Stimulated activated CD8-positive, alpha-beta memory T cell treated with anti-CD3 and anti-CD28 coated beads, Interleukin-2, amount 100 ng/mL, for 1 hour (primary cell): ENCODE results near the gene MRPL55.

Experiments used
- DNase-seq, 2 donors: peaks; one replicate each; pipeline ENCODE4 v3.0.0-alpha.2; 2020; ENCODE audit warnings: low read depth in 2 of 2

Gene MRPL55

DNA sequence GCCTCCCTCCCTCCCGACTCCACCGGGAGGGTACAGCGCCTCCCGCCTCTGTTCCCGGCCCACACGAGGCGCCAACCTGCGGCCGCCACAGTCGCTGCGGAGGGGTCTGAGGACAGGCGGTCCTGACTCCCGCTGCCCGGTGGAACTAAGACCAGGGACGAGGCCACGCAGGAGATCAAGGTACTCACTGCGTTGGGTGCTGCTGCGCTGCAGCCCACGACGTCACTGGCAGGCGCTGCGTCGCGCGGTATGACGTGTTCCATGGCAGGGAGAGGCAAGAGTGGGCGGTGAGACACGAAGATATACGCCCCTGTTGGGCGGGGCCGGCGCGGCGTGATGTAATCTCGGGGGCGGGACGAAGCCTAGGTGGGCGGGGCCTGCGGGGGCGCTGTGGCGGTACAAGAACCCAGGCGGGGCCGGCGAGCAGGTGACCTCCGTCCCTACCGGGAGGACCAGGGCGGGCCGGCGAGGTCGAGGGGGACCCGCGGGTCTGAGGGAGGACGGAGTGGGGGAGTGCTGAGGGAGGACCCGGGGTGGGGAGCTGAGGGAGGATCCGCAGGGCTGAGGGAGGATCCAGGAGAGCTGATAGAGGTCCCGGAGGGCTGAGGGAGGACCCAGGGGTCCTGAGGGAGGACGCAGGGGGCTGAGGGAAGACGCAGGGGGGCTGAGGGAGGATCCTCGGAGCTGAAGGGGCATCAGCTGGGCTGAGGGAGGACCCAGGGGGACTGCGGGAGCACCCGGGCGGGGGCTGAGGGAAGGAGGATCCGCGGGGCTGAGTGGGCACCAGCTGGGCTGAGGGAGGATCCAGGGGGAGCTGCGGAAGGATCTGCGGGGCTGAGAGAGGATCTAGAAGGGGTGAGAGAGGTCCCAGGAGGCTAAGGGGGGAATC, at the start of gene MRPL55:
Gene MRPL55, minus strand, starts transcription at position 227 of the 889 bp plus-strand sequence. CDS start 1,039 bp downstream, outside the sequence.
- peak; percentile 97 to 100 for DNase-seq

DNA sequence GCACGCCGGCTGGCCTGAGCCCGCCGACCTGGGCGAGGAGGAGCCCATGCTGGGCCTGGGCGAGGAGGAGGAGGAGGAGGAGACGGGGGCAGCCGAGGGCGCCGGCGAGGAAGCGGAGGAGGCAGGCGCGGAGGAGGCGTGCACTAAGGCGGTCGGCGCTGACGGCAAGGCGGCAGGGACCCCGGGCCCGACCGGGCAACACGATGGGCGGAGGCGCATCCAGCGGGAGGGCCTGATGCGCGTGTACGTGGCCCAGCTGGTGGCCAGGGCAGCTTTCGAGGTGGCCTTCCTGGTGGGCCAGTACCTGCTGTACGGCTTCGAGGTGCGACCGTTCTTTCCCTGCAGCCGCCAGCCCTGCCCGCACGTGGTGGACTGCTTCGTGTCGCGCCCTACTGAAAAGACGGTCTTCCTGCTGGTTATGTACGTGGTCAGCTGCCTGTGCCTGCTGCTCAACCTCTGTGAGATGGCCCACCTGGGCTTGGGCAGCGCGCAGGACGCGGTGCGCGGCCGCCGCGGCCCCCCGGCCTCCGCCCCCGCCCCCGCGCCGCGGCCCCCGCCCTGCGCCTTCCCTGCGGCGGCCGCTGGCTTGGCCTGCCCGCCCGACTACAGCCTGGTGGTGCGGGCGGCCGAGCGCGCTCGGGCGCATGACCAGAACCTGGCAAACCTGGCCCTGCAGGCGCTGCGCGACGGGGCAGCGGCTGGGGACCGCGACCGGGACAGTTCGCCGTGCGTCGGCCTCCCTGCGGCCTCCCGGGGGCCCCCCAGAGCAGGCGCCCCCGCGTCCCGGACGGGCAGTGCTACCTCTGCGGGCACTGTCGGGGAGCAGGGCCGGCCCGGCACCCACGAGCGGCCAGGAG, 49.3 kb upstream of the MRPL55 start:
- no peak for DNase-seq

DNA sequence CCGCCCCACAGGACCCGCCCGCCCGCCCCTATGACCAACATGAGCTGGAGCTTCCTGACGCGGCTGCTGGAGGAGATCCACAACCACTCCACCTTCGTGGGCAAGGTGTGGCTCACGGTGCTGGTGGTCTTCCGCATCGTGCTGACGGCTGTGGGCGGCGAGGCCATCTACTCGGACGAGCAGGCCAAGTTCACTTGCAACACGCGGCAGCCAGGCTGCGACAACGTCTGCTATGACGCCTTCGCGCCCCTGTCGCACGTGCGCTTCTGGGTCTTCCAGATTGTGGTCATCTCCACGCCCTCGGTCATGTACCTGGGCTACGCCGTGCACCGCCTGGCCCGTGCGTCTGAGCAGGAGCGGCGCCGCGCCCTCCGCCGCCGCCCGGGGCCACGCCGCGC, 48.6 kb upstream of the MRPL55 start:
- DNase-seq: no peak

DNA sequence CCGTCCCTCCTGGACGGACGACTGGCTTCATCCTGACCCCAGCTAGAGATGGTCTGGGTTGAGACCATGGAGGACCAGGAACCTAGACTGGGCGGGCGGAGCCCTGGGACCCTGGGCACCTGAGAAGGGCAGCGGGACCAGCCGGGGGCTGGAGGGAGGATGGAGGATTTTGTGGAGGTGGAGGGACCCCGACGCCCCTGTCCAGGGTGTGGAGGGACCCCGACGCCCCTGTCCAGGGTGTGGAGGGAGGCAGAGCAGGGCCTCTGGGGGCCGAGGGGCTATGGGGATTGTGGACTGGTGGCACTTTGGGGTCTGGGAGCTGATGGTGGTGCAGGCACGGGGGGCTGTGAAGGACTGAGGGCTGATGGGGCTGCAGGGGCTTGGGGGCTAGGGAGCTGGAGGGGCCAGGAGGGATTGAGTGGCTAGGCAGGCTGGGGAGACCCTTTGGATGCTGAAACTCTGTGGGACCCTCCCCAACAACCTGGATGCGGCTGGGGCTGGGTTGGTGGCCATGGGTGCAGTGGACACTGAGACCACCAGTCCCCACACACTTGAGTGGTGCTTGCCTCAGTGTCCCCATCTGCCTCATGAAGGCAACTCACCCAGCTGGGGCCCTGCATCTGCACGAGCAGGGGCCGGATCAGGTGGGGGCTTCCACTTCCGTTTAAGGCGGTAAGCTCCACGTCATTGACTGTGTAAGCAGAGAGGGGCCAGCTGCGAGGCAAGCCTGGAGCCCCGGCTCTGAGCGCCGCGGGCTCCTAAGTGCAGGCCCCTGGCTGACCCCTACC, 48.0 kb upstream of the MRPL55 start:
- no peak for DNase-seq

DNA sequence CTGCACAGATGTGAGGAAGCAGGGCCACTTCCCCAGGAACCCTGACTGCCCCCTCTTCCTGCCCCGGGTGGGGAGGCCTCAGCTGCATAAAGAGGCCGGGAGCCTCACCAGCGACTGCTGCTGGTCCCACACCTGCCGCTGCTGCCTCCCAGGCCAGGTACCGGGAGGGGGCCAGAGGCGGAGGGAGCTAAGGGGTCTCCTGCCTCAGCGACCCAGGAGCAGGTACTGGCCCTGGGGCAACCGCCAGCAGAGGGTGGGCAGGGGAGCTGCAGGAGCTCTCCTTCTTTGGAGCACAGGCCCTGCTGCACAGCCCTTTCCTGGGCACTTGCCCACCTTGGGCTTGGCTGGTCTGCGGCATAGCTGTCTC, 47.4 kb upstream of the MRPL55 start:
- DNase-seq: no peak

DNA sequence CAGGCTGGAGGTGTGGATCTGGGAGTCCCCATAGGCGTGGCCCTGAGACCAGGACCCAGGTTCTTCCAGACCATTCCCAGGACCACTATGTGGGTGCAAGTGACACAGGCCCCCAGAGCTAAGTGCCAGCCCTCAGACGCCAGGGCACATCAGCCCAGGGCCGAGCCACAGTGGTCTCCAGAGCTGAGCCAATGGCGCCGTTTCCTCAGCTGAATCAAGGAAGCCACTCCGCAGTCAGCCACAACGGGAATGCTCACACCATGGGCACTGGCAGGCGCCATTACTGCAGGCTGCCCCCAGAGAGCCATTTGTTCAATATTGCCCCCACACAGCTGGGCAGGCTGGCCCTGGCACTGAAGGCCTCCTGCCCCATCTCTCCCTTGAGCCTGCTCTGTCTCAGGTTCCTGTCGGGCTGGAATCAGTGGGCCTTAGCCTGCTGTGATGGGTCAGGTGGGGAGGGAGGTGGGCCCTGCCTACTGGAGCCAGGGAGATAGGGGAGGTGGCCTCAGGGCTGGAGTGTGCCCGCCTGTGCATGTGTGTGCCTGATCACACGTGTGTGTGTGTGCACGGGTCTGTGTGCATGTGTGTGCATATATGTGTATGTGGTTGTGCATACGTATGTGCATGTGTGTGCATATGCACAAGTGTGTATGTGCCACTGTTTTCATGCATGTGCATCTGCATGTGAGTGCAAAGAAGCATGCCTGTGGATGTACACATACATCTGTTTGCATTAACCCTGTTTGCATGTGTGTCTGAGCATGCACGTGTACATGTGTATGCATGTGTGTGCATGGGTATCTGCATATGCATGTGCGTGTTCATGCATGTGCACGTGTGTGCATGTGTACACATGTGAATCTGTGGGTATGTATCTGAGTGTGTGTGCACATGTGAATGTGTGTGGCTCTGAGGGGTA, 46.8 kb upstream of the MRPL55 start:
- no peak for DNase-seq

DNA sequence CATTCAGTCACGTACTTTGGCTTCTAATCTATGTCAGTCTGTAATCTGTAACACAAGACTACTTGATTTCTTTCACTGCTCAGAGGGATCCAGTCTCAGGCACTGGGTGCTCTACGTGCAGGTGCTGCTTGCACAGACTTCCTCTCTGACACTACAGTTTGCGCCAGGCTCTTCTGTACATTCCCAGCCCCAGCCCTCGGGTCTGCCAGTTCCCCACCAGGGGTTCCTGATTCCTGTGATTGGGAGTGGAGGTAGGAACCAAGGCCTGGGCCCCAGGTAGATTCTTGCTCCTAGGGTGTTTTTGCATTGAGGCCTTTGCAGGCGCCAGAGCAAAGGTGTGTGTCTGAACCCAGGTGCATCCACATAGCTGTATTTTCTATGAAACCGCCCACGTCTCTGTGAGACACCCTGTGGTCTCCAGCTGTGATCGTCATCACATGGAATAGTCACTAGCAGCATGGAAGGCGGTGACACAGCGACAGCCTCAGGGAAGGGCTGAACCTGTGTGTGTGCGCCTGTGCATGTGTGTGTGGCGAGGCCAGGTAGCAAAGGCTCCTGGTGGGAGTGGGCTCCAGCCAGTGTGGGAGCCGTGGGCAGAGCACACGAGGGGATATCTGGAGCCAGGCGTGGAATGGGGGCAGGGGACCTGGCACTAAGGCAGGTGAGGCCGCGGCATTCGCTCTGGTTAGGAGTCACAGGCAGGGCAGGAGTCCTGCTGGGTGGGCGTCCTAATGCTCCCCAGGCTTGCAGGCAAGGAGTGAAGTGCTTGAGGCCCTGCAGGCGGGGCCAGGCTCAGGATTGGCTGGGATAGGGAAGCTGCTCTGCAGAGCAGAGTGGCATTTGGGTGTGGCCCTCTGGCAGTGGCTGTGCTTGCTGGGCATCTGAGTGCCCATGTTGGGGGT, 45.8 kb upstream of the MRPL55 start:
- DNase-seq: no peak

DNA sequence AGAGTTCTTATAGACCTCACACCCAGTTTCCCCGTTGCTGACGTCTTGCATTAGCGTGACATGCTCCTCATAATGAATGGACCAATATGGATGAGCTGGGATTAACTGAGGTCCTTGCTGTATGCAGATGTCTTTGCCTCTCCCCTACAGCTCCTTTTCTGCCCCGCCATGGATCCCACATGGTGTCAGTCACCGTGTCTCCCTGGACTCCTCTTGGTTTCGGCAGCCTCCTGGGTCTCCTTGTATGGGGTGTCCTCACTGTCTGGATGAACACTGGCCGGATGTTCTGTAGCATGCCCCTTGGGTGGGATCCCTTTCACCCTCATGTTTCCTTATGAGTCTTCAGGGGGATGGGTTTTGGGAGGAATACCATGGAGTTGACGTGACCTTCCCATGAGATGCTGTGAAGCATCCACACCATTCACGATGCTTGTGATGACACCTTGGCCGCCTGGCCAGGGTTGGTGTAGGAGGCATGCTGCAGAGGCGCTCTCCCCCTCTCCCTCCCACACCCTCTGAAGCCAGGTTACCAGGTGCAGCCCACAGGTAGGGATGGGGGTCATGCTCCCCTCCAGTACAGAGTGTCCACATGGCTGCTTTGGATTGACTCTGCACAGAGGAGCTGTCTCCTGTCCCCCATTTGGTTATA, 45.0 kb upstream of the MRPL55 start:
- no peak for DNase-seq

DNA sequence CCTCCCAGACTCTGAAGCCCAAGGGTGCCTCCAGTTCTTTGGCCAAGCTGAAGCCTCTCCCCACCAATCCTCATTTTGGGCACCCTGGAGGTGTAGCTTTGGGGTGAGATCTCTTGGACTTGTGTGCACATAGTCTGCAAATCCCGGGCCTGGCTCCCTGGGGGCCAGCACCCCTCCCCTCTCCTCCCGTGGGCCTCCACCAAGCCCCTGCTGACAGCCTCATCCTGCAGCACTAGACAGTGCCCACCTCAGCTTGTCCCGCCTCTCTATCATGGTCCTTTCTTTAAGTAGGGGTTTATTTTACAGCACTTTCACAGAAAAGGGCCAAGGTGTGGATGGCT, 43.8 kb upstream of the MRPL55 start:
- no peak for DNase-seq

DNA sequence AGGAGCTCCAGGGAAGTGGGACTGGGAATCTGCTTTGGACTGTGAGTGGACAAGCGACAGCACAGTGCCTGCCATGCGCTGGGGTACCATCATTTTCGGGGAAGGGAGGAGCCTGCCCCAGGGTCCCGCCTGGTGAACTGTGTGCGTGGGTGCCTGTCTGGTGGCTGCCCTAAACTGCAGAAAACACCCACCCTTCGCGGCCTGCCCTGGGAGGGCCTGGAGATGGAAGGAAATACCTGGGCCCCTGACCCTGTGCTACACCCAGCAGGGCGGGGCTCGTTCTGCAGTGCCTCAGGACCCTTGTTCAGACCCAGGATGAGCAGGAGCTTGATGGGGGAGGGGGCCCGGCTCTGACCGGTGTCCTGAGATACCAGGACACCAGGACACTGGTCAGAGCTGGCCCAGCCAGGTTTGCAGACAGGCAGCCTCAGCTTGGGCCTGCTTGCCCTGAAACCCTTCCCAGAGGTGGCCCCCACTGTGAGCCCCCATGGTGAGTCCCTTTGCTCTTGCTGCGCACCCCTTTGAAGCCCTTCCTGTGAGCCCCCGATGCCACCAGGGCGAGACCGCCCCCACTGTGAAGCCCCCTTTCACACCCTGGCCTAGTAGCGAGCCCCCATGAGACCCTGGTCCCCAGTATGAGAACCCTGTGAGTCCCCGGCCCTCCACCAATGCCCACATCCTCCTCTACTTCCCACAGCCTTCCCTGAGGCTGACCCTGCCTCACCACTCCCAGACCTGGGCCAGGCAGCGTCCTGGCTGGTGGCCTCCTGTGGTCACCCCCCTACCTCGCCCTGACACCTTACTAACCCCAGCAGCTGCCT, 43.2 kb upstream of the MRPL55 start:
- no peak for DNase-seq

DNA sequence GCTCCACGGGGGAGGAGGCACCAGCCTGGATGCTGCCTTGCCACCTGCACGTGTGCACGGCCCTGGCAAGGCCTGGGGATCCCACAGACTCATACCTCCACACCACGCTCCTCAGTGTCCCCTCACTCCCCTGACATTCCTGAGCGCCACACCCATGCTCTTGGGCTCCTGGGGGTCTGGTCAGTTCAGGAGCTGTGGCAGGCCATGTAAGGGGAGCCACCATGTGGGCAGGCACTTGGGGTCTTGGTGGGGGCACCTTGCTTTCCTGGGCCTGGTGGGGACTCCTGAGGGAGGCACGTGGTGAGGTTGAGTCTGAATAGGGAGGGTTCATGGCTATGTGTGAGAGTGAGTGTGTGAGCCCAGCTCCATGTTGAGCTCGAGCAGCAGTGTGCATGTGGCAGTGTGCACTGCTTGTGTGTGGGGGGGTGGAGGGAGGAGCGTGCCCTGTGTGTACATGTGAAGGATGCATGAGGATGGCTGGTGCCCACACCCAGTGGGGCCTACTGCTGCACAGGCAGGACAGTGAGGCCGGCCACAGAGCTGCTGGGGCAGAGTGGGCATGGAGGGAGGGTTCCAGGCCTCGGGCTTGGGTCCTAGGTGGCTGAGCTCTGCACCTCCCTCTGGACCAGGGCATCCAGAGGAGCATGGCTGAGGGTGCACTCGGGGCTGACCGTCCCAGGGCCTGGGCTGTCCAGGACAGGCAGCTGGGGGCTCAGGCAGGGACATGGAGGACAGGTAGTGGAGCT, 42.3 kb upstream of the MRPL55 start:
- DNase-seq: no peak

DNA sequence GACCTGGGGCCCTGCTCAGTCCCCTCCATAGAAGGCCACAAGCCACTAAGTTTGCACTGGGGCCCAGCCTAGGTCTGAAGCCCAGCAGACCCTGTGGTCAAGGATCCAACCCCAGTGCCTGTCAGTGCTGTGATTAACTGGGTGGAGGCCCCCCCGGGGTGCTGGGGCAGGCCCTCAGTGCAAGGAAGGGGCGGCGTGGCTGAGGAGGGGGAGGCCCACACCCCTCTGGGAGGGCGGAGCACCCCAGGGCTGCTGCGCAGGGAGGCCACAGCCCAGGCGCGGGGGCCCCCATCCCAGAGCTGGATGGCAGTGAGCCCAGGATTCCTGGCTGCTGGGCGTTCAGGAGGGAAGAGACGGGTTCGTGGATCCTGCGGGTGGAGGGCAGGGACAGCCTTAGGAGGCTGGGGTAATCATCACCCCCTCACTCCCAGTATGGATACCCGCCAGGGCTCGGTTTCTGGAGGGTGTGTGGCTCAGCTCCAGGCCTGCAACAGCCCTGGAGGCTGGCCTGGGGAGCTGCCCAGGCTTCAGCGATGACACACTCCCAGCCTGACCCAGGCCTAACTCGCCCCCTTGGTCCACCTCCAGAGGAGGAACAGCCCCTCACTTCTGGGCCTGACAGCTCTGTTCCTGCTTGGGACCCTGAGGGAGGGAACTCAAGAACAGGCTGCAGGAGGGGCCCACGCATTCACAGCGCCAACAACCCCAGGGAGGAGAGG, 41.5 kb upstream of the MRPL55 start:
- no peak for DNase-seq

DNA sequence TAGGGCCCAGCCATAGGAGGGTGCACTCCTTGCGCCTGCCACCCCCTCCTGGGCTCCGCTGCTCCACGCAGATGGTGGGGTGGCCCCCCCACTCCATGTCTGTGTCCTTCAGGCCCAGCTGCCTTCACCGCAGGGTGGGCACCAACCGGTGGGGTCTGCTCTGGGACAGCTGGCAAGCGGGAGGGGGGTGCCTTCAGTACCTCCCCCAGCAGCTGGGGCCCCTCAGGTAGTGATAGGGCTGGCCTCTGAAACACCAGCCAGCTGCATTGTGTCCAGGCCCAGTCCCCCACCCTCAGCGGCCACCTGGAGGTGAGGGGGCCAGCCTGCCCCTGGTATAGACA, 41.0 kb upstream of the MRPL55 start:
- no peak for DNase-seq

DNA sequence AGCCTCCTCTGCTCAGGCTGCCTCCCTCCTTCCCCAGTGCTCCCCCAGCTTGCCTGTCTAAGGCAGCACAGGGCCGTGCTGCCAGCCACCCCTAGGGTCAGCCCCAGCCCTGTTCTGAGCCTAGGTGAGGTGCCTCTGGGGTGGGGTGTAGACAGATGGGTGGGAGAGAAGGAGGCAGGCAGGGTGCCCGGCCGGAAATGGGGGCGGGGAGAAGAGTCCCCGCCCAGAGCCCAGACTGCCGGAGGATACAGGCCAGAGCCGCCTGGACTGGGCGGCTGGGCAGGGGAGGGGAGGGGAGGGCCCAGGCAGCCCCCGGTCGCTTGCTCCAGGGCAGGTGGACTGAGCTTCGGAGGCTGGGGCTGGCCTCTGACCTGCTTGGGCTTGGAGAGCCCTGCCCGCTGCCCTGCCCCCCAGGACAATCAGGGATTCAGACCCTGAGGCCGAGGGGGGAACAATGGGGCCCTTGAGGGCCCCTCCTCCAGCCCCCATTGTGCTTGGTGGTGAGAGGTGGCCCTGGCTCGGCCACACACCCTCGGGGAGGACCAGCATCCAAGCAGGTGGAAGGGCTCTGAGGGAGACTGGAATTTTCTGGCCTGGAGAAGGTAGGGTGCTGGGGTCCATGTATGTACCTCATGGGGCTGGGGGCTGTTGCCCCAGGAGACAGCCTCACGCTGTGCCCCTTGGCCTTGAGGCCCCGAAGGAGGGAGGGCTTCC, 40.5 kb upstream of the MRPL55 start, which contains the start of gene GJC2:
Gene GJC2, plus strand, starts transcription at position 525 of the 714 bp plus-strand sequence. CDS start 7,829 bp downstream, outside the sequence.
- no peak for DNase-seq

DNA sequence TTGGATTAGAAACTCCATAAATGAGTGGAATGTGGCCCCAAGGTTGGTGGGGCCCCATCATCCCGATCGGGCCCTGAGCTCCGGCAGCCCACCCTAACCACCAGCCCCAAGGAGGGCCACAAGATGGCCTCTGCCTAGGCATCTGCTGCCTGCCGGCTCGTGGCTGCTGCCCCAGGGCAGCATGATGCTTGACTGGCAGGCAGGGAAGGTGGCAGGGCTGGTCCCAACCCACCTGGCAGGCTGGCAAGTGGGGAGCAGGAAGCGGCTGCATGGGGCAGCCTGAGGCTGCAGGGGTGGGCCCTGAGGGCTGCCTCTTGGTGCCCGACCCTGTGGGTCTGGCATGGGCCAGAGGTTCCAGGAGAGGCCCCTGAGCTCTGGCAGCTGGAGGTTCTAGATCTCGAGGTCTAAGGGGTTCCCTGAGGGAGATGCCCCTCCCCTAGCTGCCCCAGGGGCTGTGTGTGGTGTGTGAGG, 39.9 kb upstream of the MRPL55 start:
- DNase-seq: no peak

DNA sequence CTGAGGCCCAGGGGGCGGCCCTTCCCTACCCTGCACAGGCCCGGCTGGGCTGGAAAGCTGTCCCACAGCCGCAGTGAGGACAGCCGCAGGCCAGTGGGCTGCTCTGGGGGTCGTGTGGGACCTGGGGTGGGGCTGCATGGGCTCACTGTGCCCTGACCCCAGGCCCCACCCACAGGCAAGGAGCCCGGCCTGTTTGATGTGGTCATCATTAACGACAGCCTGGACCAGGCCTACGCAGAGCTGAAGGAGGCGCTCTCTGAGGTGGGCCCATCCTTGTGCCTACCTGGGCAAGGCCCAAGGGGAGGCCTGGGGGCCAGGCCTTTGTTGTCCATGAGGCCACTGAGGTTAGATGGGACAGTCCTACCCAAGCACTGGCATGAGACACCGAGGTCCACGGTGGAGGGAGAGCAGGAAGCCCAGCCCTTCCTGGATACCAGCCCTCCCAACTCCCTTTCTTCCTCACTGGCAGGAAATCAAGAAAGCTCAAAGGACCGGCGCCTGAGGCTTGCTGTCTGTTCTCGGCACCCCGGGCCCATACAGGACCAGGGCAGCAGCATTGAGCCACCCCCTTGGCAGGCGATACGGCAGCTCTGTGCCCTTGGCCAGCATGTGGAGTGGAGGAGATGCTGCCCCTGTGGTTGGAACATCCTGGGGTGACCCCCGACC, 39.2 kb upstream of the MRPL55 start:
- no peak for DNase-seq
